SK-N-SH treated with all-trans-retinoic acid at 6 μM for 48 hours (cell line): Measurements from ENCODE around the gene KIF12.

Source experiments
- ATAC-seq: fragments of 200-7000 bp; cut with Tn5 transposase; 3 replicates; pipeline ENCODE4 v1.9.1; 2020; ENCODE audit warnings: mild to moderate bottlenecking, moderate library complexity
- ARNTL ChIP-seq: fragments of 450-650 bp; formaldehyde crosslinking; IDR thresholded peaks from 2 replicates; pipeline ENCODE4 v1.5.0; 2020; ENCODE audit warnings: low read depth, mild to moderate bottlenecking, moderate library complexity, borderline replicate concordance
- BACH2 ChIP-seq: fragments of 250-450 bp; sonication (Bioruptor Pico); IDR thresholded peaks from 2 replicates; pipeline ENCODE4 v1.9.0; 2021; ENCODE audit warnings: mild to moderate bottlenecking, borderline replicate concordance
- CREB5 ChIP-seq: fragments of 250-450 bp; sonication (Bioruptor Pico); IDR thresholded peaks from 2 replicates; pipeline ENCODE4 v1.5.1; 2020; ENCODE audit warnings: low read depth, mild to moderate bottlenecking, moderate library complexity
- CSDC2 ChIP-seq: fragments of 250-450 bp; sonication (Bioruptor Pico); IDR thresholded peaks from 2 replicates; pipeline ENCODE4 v1.5.0; 2020; ENCODE audit warnings: mild to moderate bottlenecking, moderate library complexity
- ESRRG ChIP-seq: fragments of 250-450 bp; sonication (Bioruptor Pico); IDR thresholded peaks from 2 replicates; pipeline ENCODE4 v1.6.1; 2021; ENCODE audit warnings: mild to moderate bottlenecking
- PATZ1 ChIP-seq: fragments of 250-450 bp; sonication (Bioruptor Pico); IDR thresholded peaks from 2 replicates; pipeline ENCODE4 v1.8.0; 2020; ENCODE audit warnings: mild to moderate bottlenecking, moderate library complexity, borderline replicate concordance
- PPARA ChIP-seq: fragments of 250-450 bp; sonication (Bioruptor Pico); IDR thresholded peaks from 2 replicates; pipeline ENCODE4 v1.5.0; 2020; ENCODE audit warnings: mild to moderate bottlenecking, borderline replicate concordance
- RARB ChIP-seq: fragments of 250-450 bp; sonication (Bioruptor Pico); IDR thresholded peaks from 2 replicates; pipeline ENCODE4 v1.8.0; 2021; ENCODE audit warnings: mild to moderate bottlenecking, moderate library complexity
- SNAI2 ChIP-seq: fragments of 250-450 bp; sonication (Bioruptor Pico); IDR thresholded peaks from 2 replicates; pipeline ENCODE4 v1.5.0; 2020; ENCODE audit warnings: mild to moderate bottlenecking, moderate library complexity
- TCF4 ChIP-seq: fragments of 250-450 bp; sonication (Bioruptor Pico); IDR thresholded peaks from 2 replicates; pipeline ENCODE4 v1.8.0; 2021; ENCODE audit warnings: mild to moderate bottlenecking, moderate library complexity, borderline replicate concordance
- TOX ChIP-seq: fragments of 250-450 bp; sonication (Bioruptor Pico); IDR thresholded peaks from 2 replicates; pipeline ENCODE4 v1.8.0; 2021; ENCODE audit warnings: mild to moderate bottlenecking, moderate library complexity, borderline replicate concordance
- ZC3H10 ChIP-seq: fragments of 250-450 bp; sonication (Bioruptor Pico); IDR thresholded peaks from 2 replicates; pipeline ENCODE4 v1.5.1; 2021; ENCODE audit warnings: mild to moderate bottlenecking, moderate library complexity
- ZFP30 ChIP-seq: fragments of 450-650 bp; formaldehyde crosslinking; IDR thresholded peaks from 2 replicates; pipeline ENCODE4 v1.5.0; 2022; ENCODE audit warnings: mild to moderate bottlenecking, moderate library complexity
- ZNF565 ChIP-seq: fragments of 450-650 bp; formaldehyde crosslinking; conservative IDR thresholded peaks from 2 replicates; pipeline ENCODE4 v1.5.0; 2020; ENCODE audit warnings: low read depth, mild to moderate bottlenecking, moderate library complexity
- ZNF70 ChIP-seq: fragments of 450-650 bp; formaldehyde crosslinking; IDR thresholded peaks from 2 replicates; pipeline ENCODE4 v1.5.0; 2020; ENCODE audit warnings: mild to moderate bottlenecking, moderate library complexity
- ZNF8 ChIP-seq: fragments of 450-650 bp; formaldehyde crosslinking; IDR thresholded peaks from 2 replicates; pipeline ENCODE4 v1.5.0; 2020; ENCODE audit warnings: mild to moderate bottlenecking, moderate library complexity
- TF ChIP-seq, protein P1 (sequence below): fragments of 250-450 bp; sonication (Bioruptor Pico); IDR thresholded peaks from 2 replicates; pipeline ENCODE4 v1.5.0; 2020; ENCODE audit warnings: mild to moderate bottlenecking, moderate library complexity
- TF ChIP-seq, protein P2 (sequence below): fragments of 250-450 bp; sonication (Bioruptor Pico); IDR thresholded peaks from 2 replicates; pipeline ENCODE4 v1.8.0; 2021; ENCODE audit warnings: low read depth, mild to moderate bottlenecking, moderate library complexity, borderline replicate concordance

KIF12 gene

DNA sequence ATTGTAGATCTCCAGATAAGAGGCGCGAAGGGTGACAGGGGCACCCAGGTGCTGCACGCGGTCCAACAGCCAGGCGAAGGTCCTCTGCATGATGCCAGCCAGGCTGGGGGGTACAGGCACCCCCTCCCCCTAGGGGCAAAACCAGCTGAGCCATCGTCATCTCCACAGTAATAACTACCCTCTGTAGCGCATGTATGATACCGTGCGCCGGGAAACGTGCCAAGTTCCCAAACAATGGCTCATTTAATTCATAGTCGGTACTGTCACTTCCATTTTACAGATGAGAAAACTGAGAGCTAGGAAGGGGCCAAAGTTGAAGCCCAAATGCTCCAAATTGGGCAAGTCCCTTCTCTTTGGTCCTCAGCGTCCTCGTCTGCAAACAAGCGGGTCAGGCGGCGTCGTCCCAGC, 1.5 kb downstream of the KIF12 start:
- no peak for TF ChIP-seq ZC3H10 (CRISPR knock-in tag)
- TF ChIP-seq, protein P1, sequence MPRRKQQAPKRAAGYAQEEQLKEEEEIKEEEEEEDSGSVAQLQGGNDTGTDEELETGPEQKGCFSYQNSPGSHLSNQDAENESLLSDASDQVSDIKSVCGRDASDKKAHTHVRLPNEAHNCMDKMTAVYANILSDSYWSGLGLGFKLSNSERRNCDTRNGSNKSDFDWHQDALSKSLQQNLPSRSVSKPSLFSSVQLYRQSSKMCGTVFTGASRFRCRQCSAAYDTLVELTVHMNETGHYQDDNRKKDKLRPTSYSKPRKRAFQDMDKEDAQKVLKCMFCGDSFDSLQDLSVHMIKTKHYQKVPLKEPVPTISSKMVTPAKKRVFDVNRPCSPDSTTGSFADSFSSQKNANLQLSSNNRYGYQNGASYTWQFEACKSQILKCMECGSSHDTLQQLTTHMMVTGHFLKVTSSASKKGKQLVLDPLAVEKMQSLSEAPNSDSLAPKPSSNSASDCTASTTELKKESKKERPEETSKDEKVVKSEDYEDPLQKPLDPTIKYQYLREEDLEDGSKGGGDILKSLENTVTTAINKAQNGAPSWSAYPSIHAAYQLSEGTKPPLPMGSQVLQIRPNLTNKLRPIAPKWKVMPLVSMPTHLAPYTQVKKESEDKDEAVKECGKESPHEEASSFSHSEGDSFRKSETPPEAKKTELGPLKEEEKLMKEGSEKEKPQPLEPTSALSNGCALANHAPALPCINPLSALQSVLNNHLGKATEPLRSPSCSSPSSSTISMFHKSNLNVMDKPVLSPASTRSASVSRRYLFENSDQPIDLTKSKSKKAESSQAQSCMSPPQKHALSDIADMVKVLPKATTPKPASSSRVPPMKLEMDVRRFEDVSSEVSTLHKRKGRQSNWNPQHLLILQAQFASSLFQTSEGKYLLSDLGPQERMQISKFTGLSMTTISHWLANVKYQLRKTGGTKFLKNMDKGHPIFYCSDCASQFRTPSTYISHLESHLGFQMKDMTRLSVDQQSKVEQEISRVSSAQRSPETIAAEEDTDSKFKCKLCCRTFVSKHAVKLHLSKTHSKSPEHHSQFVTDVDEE, result no peak
- TF ChIP-seq PATZ1 (CRISPR knock-in tag), result no peak
- TF ChIP-seq ZNF565, result no peak
- no peak for TF ChIP-seq ARNTL (CRISPR knock-in tag)
- TF ChIP-seq ZFP30 (CRISPR knock-in tag), result no peak
- peak; percentile 17; the same call in 2 of the 3 replicates for ATAC-seq

DNA sequence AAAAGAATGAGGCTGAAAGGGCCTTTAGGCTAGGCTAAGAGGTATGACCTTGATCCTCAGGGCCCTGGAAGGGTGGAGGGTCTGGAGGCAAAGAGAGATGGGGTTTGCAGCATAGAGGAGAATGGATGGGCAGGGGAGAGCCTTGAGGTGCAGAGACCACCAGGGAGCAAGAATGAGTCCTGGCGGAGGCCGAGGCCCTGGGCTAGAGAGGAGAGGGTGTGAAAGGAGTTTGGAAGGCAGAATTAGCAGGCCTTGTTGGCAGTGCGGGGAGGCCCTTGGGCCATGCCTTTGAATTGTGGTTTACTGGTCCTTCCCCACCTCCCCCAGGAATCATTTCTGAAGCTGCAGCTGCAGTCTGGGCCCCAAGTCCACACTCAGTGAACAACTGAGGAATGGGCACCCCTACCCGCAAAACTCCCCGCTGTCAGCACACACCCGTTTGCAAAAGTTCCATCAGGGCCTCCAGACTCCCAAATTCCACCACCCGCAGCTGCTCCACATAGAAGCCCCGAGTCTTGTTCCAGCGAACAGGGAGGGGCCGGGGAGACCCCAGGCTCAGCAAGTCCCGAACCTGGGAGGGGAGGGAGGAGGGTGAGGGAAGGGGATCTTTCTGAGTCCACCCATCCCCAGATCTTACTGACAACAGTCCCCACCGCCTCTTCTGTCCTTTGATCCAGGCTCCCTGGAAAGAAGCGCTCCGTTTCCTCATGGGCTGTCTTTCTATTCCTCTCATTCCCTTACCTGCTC, 2.1 kb downstream of the KIF12 start:
- ATAC-seq, result no peak
- no peak for TF ChIP-seq TCF4 (CRISPR knock-in tag)
- no peak for TF ChIP-seq PATZ1 (CRISPR knock-in tag)
- TF ChIP-seq CREB5, result no peak
- TF ChIP-seq, protein P1, result no peak
- TF ChIP-seq, all 23 proteins: peak for 0

- no peak for ATAC-seq
- TF ChIP-seq SNAI2 (CRISPR knock-in tag) (no peak), PATZ1 (CRISPR knock-in tag) (no peak), CREB5 (no peak), ZC3H10 (CRISPR knock-in tag) (no peak), ZNF8 (CRISPR knock-in tag) (no peak), CSDC2 (CRISPR knock-in tag) (no peak), PPARA (CRISPR knock-in tag) (no peak), ZNF565 (no peak), TOX (CRISPR knock-in tag) (no peak), BACH2 (CRISPR knock-in tag) (no peak), RARB (CRISPR knock-in tag) (no peak), ZNF70 (CRISPR knock-in tag) (no peak), ESRRG (CRISPR knock-in tag) (no peak)
- TF ChIP-seq, protein P2, sequence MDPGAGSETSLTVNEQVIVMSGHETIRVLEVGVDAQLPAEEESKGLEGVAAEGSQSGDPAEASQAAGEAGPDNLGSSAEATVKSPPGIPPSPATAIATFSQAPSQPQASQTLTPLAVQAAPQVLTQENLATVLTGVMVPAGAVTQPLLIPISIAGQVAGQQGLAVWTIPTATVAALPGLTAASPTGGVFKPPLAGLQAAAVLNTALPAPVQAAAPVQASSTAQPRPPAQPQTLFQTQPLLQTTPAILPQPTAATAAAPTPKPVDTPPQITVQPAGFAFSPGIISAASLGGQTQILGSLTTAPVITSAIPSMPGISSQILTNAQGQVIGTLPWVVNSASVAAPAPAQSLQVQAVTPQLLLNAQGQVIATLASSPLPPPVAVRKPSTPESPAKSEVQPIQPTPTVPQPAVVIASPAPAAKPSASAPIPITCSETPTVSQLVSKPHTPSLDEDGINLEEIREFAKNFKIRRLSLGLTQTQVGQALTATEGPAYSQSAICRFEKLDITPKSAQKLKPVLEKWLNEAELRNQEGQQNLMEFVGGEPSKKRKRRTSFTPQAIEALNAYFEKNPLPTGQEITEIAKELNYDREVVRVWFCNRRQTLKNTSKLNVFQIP (CRISPR knock-in tag), result no peak
Measured at GRCh38 chr9:114096041-114096511, 3.0 kb downstream of the KIF12 start.
